GM12892 (cell line): ENCODE data around the gene KCNAB1.

Source experiments
- DNase-seq: peaks from one replicate; pipeline ENCODE4 v3.0.0; 2011; ENCODE audit not compliant: insufficient read length
- FAIRE-seq: peaks from 2 replicates; lab custom pipeline; 2011; peaks lifted over from hg19 to GRCh38; lab: Jason Lieb, UNC
- POLR2A ChIP-seq: IDR thresholded peaks from 2 replicates; pipeline ENCODE4 v1.6.1; 2011; ENCODE audit warnings: low read depth, low read length, control low read depth
- POLR2AphosphoS5 ChIP-seq: IDR thresholded peaks from 2 replicates; pipeline ENCODE4 v1.6.1; 2011; ENCODE audit warnings: low read depth, low read length, control low read depth
- TAF1 ChIP-seq: IDR thresholded peaks from 2 replicates; pipeline ENCODE4 v1.6.1; 2011; ENCODE audit warnings: low read depth, mild to moderate bottlenecking, control low read depth, low read length, borderline replicate concordance

Gene KCNAB1

DNA sequence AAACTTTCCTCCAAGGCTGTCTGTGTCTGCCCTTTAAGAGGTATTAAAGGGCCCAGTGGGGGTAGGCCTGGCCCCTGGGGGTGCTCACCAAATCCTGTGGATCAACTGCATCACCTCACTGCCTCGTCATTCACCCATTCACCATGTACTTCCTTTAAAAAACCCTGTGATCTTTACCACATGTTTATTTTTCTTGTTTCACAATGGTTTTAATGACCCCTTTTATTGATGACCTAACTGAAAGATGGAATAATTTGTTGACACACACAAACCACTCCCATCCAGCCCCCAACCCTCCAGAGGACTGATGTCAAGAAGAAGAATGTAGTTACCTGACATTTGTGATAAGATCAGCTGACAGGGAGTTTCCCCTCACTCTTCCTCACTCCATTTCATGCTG is 40.8 kb downstream of the KCNAB1 start:
- FAIRE-seq (no peak), DNase-seq (no peak)
- TF ChIP-seq POLR2A (no peak), POLR2AphosphoS5 (no peak), TAF1 (no peak)

DNA sequence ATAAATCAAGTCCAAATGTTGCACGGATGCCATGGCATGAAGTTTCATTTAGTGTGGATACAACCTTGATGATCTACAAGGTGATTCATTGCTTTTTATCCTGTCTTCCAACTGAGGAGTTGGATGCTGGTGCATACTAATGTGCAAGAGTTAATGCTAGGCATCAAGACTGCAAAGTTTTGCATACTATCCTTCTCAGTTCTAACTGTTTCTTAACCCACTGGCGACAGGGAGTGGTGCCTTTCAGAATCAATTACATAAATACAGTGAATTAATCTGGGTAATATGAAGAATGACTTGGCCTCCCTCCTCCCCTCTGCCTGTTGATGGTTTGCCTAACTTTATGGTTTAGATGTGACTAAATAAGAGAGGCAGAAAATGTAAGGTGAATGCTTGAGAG is 43.5 kb downstream of the KCNAB1 start:
- FAIRE-seq = no peak
- TF ChIP-seq POLR2AphosphoS5 (no peak), POLR2A (no peak), TAF1 (no peak)
- DNase-seq = no peak

DNA sequence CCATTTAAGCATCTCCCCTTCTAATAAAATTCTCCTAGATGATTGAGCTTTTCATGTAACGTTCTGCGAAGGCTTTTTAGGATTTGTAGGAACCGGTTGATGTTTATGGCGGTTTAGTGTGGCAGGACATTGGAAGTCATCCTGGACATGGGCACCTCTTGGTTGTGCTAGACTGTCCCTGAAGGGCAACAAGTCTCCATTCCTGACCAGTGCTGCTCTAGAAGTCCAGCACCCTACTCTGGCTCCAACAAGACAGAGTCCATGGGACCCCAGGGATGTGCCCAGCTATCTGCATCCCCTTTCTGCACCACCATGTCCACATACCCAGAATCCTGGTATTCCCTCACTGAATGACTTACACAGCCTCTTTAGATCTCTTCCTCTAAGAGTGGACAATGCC is 46.4 kb downstream of the KCNAB1 start:
- no peak for FAIRE-seq
- TF ChIP-seq TAF1 (no peak), POLR2AphosphoS5 (no peak), POLR2A (no peak)
- no peak for DNase-seq

DNA sequence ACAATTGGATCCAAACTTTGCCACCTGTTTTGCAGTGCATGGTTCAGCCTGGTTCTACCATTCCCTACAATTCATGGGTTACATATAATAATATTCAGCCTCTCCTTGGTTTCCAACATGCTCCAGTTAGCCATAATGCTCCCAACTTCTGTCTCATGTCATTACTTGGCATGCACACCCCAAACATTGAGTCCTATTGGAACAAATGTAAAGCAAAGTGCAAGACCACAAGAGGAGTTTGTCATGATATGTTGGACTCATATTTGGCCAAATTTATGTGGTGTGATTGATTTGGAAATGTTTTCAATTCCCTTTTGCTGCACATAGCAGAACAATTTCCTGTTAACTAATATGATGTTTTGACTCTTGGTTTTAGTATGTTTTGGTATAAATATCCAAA is 50.2 kb downstream of the KCNAB1 start:
- FAIRE-seq = no peak
- DNase-seq = no peak
- no peak for TF ChIP-seq POLR2A
- no peak for TF ChIP-seq TAF1
- no peak for TF ChIP-seq POLR2AphosphoS5

DNA sequence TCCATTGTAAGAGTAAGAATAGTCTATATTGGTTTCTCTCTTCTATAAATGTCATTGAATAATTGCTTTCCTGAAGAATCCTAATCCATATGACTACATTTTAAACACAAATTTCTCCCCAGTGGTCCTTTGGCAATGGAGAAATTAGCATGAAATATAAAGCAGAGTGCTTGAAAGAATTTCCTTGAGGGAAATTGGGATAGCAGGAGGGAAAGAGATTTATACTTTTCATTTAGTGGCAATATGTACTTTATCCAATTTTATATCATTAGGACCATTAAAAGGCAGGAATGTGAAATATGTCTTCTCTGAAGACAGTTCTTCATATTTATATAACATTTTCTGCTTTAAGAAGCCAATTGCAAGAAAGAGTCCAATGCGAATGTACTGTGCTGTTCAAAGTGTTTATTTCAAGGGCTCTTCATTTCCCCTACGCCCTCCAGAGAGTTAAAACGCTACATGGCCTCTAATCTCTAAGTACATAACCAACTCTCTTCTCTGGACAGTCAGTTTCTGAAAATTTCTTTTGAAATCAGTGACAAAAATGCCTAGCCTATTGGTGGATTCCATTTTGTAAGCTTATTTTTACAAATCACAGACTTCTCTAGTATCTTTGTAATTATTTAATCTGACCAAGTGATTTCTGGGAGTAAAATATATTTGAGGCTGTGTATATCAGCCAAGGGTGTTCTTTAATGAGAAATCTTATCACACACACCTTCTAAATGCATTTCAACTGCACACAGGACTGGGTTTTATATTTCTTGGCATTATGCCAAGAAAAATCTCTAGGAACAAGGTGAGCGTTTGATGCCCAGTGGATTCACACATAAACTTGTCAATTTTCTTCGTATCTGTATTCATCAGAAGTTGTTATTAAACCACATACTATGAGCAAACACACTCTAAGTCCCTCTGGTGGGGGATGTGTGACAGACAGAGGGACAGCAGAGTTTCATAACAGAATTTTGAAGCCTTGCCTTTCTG is 51.2 kb downstream of the KCNAB1 start:
- FAIRE-seq = no peak
- TF ChIP-seq POLR2AphosphoS5 (no peak), TAF1 (no peak), POLR2A (no peak)
- DNase-seq = no peak

DNA sequence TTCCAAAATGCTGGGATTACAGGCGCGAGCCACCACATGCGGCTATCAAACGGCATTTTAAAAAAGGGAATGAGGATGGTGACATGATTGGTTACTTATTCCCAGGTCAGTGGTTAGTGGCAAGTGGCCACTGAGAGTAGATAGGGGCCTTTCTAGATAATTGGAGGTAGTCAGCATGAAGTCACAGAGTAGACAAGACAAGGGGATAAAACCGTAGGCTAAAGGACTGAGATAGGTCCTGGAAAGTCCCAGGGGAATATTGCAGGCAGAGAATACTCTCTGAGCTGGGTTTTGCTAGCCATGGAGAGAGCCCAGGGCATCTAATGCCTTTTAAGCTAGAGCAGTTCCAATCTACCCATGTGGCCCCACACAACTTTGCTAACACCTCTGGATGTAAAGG is 52.2 kb downstream of the KCNAB1 start:
- FAIRE-seq (no peak), DNase-seq (no peak)
- TF ChIP-seq TAF1 = no peak
- TF ChIP-seq POLR2AphosphoS5 = no peak
- no peak for TF ChIP-seq POLR2A

DNA sequence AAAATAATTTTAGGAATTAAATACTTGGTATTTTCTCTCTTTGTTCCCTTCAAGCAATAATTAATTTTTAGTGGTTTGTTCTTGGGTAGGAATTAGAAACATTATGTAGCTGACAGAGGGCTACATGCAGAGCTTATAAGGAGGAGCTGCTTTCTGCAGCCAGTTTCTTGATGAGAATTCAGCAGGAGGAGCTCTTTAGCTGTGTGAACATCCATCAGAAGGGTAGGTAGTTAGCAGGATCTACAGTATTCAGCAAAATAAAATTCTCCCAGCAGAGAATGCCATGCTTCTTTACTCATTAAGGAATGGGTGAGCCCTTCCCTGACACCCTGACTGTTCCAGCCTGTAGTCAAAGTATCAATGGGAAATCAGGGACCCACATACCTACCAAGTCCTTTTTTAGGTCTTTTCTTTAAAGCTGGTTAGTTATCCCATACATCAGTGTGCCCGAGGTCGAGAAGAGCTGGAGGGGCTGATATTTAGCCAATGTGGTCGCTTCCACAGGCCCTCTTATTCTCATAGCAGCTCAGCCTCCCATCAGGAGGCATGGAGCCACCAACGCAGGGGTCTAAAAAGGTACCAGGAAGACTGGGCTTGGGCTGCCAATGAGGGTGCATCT is 54.0 kb downstream of the KCNAB1 start:
- TF ChIP-seq POLR2A (no peak), POLR2AphosphoS5 (no peak), TAF1 (no peak)
- DNase-seq (no peak), FAIRE-seq (no peak)

DNA sequence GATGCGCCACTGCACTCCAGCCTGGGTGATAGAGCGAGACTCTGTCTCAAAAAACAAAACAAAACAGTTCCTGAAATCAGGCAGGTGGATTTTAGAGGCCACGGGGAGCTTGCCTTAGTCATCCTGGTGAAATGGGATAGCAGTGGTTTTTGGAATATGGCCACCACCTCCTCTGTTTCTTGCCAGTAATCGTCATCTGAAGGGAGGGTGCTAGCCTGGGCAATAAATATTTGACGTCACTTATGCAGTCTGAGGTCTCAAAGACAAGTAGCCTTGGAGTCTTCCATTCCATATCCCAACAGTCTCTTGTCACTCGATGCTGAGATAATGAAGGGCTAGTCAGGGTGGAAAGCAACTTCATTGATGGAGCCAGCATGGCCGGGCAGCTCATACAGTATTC is 55.2 kb downstream of the KCNAB1 start:
- no peak for DNase-seq
- FAIRE-seq = no peak
- TF ChIP-seq POLR2A (no peak), TAF1 (no peak), POLR2AphosphoS5 (no peak)

DNA sequence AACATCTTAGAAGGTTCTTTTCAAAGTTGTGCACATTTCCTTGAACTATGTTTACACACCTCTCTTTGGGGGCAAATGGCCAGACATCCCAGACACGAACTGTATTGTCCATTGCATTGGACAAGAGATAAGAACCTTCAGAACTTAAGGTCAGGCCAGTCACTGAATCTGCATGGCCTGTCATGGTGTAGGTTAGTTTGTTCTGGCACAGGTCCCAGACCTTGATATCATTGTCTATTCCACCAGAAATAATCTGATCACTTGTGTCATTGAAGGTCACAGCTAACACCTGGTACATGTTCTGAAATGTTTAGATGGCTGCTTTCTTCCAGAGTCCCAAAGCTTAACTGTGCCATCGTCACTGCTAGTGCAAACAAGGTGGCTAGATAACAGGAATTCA is 55.7 kb downstream of the KCNAB1 start:
- no peak for TF ChIP-seq POLR2A
- no peak for TF ChIP-seq TAF1
- TF ChIP-seq POLR2AphosphoS5 = no peak
- FAIRE-seq = peak; percentile 30
- DNase-seq = no peak

DNA sequence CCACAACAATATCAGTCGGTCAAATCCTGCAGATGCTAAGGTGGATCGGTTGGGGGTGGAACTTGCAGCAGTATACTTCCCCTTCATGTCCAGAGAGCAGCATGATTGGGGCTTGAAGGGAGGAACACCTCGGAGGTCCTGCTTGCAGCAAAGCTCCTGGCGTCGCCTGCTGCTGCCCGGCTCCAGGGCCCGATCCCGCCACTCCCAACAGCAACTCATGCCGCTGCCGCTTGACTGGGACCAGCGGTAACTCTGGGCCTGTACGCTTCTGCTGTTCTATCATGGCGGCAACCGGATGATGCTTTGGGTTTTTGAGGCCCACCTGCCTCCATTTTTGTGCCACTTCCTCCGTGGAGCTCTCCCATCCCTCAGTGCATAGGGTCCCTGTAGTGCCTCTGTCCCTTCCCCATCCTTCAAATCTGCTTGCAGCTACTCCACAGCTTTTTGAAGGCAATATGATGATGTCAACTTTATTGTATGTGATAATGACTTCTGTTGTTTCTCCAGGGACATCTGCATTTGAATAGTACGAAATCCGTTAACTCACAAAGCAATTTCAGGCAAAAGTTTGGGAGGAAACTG is 56.3 kb downstream of the KCNAB1 start:
- no peak for FAIRE-seq
- no peak for DNase-seq
- TF ChIP-seq POLR2AphosphoS5 = no peak
- TF ChIP-seq POLR2A = no peak
- no peak for TF ChIP-seq TAF1

DNA sequence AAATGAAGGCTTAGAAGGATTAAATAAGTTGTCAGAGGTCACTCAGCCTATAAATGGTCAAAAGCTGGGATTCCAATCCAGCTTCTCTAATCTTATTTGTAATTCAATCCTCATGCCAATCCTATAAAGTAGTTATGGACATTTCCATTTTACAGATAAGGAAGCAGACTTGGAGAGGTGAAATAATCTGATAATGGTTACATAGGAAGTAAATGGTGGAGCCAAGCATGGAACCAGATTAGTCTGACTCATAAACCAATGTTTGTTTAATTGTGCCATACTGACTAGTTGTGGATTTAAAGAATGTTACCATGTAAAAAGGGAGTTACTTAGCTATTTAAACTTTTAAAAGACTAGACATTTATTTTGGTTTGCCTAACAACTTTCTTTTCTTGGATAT is 59.7 kb downstream of the KCNAB1 start:
- DNase-seq (no peak), FAIRE-seq (no peak)
- no peak for TF ChIP-seq POLR2A
- TF ChIP-seq POLR2AphosphoS5 = no peak
- no peak for TF ChIP-seq TAF1

DNA sequence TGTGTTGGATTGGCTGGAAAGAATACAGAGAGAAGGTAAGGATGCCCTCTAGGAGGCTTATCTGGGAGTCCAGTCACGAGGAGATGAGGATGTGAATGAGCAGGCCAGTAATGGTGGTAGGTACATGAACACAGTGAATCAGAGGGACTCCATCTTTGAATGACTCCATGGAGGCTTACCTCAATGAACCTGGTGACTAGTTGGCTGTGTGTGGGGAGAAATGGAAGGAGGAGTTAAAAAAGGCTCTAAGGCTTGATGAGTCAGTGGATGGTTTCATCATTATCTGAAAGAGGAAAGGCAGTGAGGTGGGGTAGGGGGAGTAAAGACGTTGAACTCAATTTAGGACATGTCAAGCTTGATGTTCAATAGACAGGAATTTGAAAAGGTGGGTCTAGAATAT is 61.1 kb downstream of the KCNAB1 start:
- no peak for FAIRE-seq
- TF ChIP-seq POLR2AphosphoS5 = no peak
- TF ChIP-seq POLR2A = no peak
- no peak for TF ChIP-seq TAF1
- no peak for DNase-seq
